Measurements from ENCODE around the gene PIK3C2A.

PIK3C2A gene

GRCh38 chr11:17186932-17187692 is 20.7 kb downstream of the PIK3C2A start:
- no peak for DNase-seq (ENCODE audit: low read depth)
- H3K4me3 ChIP-seq (ENCODE audit: low read depth, low read length): no peak overlapping the region
- no peak for TF ChIP-seq CTCF (IDR thresholded peaks at IDR 0.05; ENCODE audit: control insufficient read depth, extremely low read depth, insufficient read depth)

- no peak for TF ChIP-seq CTCF (IDR thresholded peaks at IDR 0.05; ENCODE audit: control insufficient read depth, extremely low read depth, insufficient read depth)
- no peak overlapping the region for H3K4me3 ChIP-seq (ENCODE audit: low read depth, low read length)
- DNase-seq (ENCODE audit: low read depth): no peak
Measured at GRCh38 chr11:17185938-17186337, 21.8 kb downstream of the PIK3C2A start.

- no peak for DNase-seq (ENCODE audit: low read depth)
- no peak for TF ChIP-seq CTCF (IDR thresholded peaks at IDR 0.05; ENCODE audit: control insufficient read depth, extremely low read depth, insufficient read depth)
- no peak overlapping the region for H3K4me3 ChIP-seq (ENCODE audit: low read depth, low read length)
Measured at GRCh38 chr11:17184882-17185587, 22.8 kb downstream of the PIK3C2A start.

- no peak for DNase-seq (ENCODE audit: low read depth)
- no peak for TF ChIP-seq CTCF (IDR thresholded peaks at IDR 0.05; ENCODE audit: control insufficient read depth, extremely low read depth, insufficient read depth)
- H3K4me3 ChIP-seq (ENCODE audit: low read depth, low read length): no peak overlapping the region
Measured at GRCh38 chr11:17183836-17184235, 23.9 kb downstream of the PIK3C2A start.

- no peak for TF ChIP-seq CTCF (IDR thresholded peaks at IDR 0.05; ENCODE audit: control insufficient read depth, extremely low read depth, insufficient read depth)
- no peak overlapping the region for H3K4me3 ChIP-seq (ENCODE audit: low read depth, low read length)
- no peak for DNase-seq (ENCODE audit: low read depth)
Measured at GRCh38 chr11:17179970-17180369, 27.8 kb downstream of the PIK3C2A start.

GRCh38 chr11:17173332-17173731 is 34.5 kb downstream of the PIK3C2A start:
- no peak for TF ChIP-seq CTCF (IDR thresholded peaks at IDR 0.05; ENCODE audit: control insufficient read depth, extremely low read depth, insufficient read depth)

More at GRCh38 chr11:17173332-17173731, 34.5 kb downstream of the PIK3C2A start:
- no peak for DNase-seq (ENCODE audit: low read depth)
- no peak overlapping the region for H3K4me3 ChIP-seq (ENCODE audit: low read depth, low read length)
